WTC11 (cell line): ENCODE data around the gene PSAT1.

ENCODE experiments used
- CTCF ChIP-seq: fragments of 200-600 bp; IDR thresholded peaks from 2 replicates; pipeline ENCODE4 v1.8.0; 2022; ENCODE audit warnings: antibody characterized with exemption
- FOXP1 ChIP-seq: sonication (generic); formaldehyde crosslinking; IDR thresholded peaks from 2 replicates; pipeline ENCODE4 v1.8.0; 2022; ENCODE audit warnings: missing genetic modification reagents, mild to moderate bottlenecking, moderate library complexity, borderline replicate concordance
- MAX ChIP-seq: sonication (generic); formaldehyde crosslinking; IDR thresholded peaks from 2 replicates; pipeline ENCODE4 v1.8.0; 2022; ENCODE audit warnings: mild to moderate bottlenecking, missing genetic modification reagents
- RELA ChIP-seq: sonication (generic); formaldehyde crosslinking; IDR thresholded peaks from 2 replicates; pipeline ENCODE4 v1.8.1; 2022; ENCODE audit warnings: missing genetic modification reagents, mild to moderate bottlenecking, borderline replicate concordance
- ZMAT4 ChIP-seq: fragments of 250-450 bp; sonication (Bioruptor Pico); IDR thresholded peaks from 2 replicates; pipeline ENCODE4 v1.9.0; 2021; ENCODE audit warnings: mild to moderate bottlenecking
- ZNF416 ChIP-seq: fragments of 250-450 bp; sonication (Bioruptor Pico); IDR thresholded peaks from 2 replicates; pipeline ENCODE4 v1.9.0; 2021; ENCODE audit warnings: mild to moderate bottlenecking, inconsistent platforms

GRCh38 chr9:78295177-78295575 is 1.7 kb upstream of the PSAT1 start:
- TF ChIP-seq MAX (no peak), ZMAT4 (no peak), FOXP1 (no peak), ZNF416 (CRISPR knock-in tag) (no peak), RELA (no peak), CTCF (no peak)
